Cardiac muscle cell (in vitro differentiated cells and primary cell): ENCODE measurements around the gene UBE2H. TPM values are rescaled to one million over a fixed set of nuclear protein-coding genes. Genes with fewer than 3 reads are reported as not detected.
"Not testable (repeated sequence)": the region's sequence is repeated elsewhere in the genome, so short reads cannot be mapped to it uniquely, and the experiment has no call there.

ENCODE experiments used
- DNase-seq, 2 donors: peaks; one replicate each; pipeline versions ENCODE4 v3.0.0 to v3.0.0-alpha.2; 2010 to 2017; ENCODE audit warnings: low read depth in 1 of 2, low spot score in 1 of 2
- H3K27ac ChIP-seq: fragments of 200-600 bp; sonication (generic); 2 replicates; pipeline ENCODE4 v1.5.1; 2016
- H3K27me3 ChIP-seq: fragments of 200-600 bp; sonication (generic); 2 replicates; pipeline ENCODE4 v1.6.0; 2016; ENCODE audit warnings: control low read depth
- H3K36me3 ChIP-seq: fragments of 200-600 bp; sonication (generic); 2 replicates; pipeline ENCODE4 v1.5.1; 2016; ENCODE audit warnings: control low read depth
- H3K4me1 ChIP-seq: fragments of 200-600 bp; sonication (generic); 2 replicates; pipeline ENCODE4 v1.8.1; 2017; ENCODE audit warnings: low read depth, mild to moderate bottlenecking, mixed run types
- H3K4me3 ChIP-seq: fragments of 200-600 bp; sonication (generic); 2 replicates; pipeline ENCODE4 v1.5.1; 2016; ENCODE audit warnings: mild to moderate bottlenecking
- H3K9me3 ChIP-seq: fragments of 200-600 bp; sonication (generic); 2 replicates; pipeline ENCODE4 v1.5.1; 2017; ENCODE audit warnings: low read depth, mild to moderate bottlenecking, control low read depth
- polyA plus RNA-seq: library from polyadenylated mRNA; unstranded; fragments of >200 nt; fragmentation: Nextera tagmentation; extraction: Ambion mirVana; gene quantifications from 2 replicates; pipeline ENCODE4 v1.2.1, GENCODE V29; 2016
- total RNA-seq: library from RNA; depleted of rRNA; stranded (reverse); fragments of >200 nt; gene quantifications from 2 replicates; pipeline ENCODE4 v1.2.3, GENCODE V29; 2016
- TF ChIP-seq, protein P1 (sequence below): IDR thresholded peaks from 2 replicates; pipeline ENCODE4 v1.5.1; 2012; ENCODE audit warnings: low read depth, mild to moderate bottlenecking, low read length

The UBE2H gene
- total and polyA plus RNA-seq, 2 experiments from 2014 or later, result 140 to 409 TPM

- Histone ChIP-seq H3K4me3 (no peak overlapping the region), H3K27ac (peak overlapping the region; percentile 79), H3K4me1 (peaks cover 62% of the 10 kb centered on the region), H3K27me3 (no peaks in the 10 kb centered on the region), H3K36me3 (no peaks in the 10 kb centered on the region), H3K9me3 (no peaks in the 10 kb centered on the region)
- DNase-seq, result peak in 1 of 2 donors; percentile 26
- TF ChIP-seq, protein P1, sequence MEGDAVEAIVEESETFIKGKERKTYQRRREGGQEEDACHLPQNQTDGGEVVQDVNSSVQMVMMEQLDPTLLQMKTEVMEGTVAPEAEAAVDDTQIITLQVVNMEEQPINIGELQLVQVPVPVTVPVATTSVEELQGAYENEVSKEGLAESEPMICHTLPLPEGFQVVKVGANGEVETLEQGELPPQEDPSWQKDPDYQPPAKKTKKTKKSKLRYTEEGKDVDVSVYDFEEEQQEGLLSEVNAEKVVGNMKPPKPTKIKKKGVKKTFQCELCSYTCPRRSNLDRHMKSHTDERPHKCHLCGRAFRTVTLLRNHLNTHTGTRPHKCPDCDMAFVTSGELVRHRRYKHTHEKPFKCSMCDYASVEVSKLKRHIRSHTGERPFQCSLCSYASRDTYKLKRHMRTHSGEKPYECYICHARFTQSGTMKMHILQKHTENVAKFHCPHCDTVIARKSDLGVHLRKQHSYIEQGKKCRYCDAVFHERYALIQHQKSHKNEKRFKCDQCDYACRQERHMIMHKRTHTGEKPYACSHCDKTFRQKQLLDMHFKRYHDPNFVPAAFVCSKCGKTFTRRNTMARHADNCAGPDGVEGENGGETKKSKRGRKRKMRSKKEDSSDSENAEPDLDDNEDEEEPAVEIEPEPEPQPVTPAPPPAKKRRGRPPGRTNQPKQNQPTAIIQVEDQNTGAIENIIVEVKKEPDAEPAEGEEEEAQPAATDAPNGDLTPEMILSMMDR, result no peak
Measured at GRCh38 chr7:129862682-129863081, 90.1 kb downstream of the UBE2H start.

DNA sequence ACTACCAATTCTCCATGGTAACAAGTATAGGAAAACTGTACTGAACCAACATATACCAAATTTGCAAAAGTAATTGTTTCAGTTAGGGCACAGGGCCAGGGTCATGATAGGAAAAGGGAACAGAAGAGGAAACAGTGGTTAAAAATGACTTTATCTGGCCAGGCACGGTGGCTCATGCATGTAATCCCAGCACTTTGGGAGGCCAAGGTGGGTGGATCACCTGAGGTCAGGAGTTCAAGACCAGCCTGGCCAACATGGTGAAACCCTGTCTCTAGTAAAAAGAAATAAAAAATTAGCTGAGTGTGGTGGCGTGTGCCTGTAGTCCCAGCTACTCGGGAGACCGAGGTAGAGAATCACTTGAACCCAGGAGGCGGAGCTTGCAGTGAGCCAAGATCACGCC lies 92.0 kb downstream of the UBE2H start:
- not testable (repeated sequence) for H3K27me3 ChIP-seq, H3K27ac ChIP-seq, DNase-seq, H3K4me3 ChIP-seq, H3K9me3 ChIP-seq, H3K36me3 ChIP-seq
- H3K4me1 ChIP-seq, result peaks cover 64% of the 10 kb centered on the region

DNA sequence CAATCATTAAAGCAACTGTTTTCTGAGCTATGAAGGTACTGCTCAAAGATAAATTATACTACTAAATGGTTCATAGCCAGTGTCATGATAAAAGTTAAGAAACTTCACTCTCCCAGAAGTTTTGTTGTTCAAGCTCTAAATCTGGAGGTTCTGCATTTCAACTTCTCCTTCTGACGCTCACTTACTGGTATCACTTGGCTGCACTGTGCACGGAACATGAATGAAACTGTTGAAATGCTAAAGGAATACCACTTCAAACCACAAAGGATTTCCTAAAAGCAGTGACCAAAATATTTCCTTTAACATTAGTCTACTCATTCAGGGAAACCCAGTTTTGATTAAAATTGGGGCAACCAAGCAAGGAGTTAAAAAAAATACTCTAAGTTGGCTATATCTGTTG lies 93.6 kb downstream of the UBE2H start:
- peaks cover 64% of the 10 kb centered on the region for H3K4me1 ChIP-seq
- TF ChIP-seq, protein P1, result no peak
- H3K27ac ChIP-seq, result peak overlapping the region; percentile 40

DNA sequence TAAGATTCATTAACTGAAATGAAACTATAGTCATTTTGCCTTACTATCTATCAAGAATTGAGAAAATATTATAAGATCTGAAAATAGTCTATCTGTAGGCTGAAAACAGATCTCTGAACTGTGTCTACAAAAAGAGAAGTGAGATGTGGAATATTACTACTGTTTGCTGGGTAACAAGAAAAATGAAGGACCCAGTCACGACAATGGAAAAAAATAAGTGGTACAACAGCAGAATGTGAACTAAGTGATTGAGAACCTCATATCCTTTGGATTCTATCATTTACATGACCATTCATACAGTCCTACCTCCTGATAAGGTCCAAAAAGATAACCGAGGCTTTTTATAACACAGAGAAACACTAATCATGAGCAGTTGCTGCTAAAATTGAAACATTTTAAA lies 94.3 kb downstream of the UBE2H start:
- no peaks in the 10 kb centered on the region for H3K27me3 ChIP-seq
- H3K4me3 ChIP-seq, result no peak overlapping the region
- H3K4me1 ChIP-seq, result peaks cover 63% of the 10 kb centered on the region
- DNase-seq, result no peak
- TF ChIP-seq, protein P1, result no peak
- H3K27ac ChIP-seq, result peak overlapping the region; percentile 40
- H3K9me3 ChIP-seq, result no peaks in the 10 kb centered on the region
- H3K36me3 ChIP-seq, result no peaks in the 10 kb centered on the region

More for the DNA sequence above, 93.6 kb downstream of the UBE2H start:
- no peak overlapping the region for H3K4me3 ChIP-seq
- DNase-seq, result peak; percentile 22 to 77
- H3K27me3 ChIP-seq, result no peaks in the 10 kb centered on the region
- H3K36me3 ChIP-seq, result no peaks in the 10 kb centered on the region
- H3K9me3 ChIP-seq, result no peaks in the 10 kb centered on the region

DNA sequence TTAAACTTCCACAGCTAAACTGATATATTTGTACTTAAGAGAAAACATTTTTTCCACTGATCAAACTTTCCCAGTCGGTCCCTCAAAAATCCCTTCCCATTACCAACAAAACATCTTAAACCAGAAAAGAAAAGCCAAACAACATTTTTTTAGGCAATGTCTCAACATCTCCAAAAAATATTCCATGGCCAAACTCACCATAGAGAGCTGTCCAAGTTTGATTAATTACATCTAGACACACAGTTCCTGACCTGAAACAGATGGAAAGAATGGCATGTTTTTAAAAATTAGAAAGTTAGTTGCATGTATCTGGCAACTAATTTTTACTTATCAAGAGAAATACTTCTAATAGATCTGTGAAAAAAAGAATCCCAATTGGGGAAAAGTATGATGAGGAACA lies 95.4 kb downstream of the UBE2H start:
- no peaks in the 10 kb centered on the region for H3K36me3 ChIP-seq
- TF ChIP-seq, protein P1, result no peak
- H3K27me3 ChIP-seq, result no peaks in the 10 kb centered on the region
- H3K9me3 ChIP-seq, result no peaks in the 10 kb centered on the region
- H3K4me3 ChIP-seq, result no peak overlapping the region
- no peak for DNase-seq
- peak overlapping the region; percentile 49 for H3K27ac ChIP-seq
- H3K4me1 ChIP-seq, result peaks cover 51% of the 10 kb centered on the region

DNA sequence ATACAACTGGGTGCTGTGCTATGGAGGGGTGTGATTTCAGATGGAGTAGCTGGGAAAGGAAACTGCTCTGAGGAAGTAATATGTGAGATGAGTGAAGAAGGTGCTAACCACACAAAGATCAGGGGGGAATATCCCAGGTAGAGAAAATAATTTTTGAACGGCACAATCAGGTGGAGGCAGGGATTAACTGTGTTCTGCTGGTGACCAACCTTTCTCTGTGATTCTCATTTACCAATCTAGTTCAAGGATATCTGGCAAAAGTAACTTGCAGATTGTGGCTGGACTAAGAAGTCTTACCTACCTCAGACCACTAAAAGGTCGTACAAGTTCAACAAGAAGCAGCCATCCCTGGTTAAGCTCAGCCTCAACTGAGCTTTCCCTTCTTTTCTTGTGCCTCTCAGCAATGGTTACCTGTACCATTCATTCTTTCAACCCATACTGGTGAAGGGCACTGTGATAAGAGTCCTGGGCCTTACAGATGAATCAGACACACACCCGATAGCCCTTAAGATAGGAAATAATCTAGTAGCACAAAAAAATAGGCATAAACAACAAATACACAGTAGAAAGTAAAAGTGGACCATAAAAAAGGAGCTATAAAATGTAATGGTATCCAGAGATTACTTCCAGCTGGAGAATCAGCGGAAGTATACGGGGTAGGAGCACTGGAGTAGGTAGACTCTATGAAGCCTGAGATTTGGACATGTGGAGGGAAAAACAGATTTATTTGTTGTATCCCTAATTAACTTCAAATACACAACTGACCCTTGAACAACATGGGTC lies 96.6 kb downstream of the UBE2H start:
- Histone ChIP-seq H3K27me3 (no peaks in the 10 kb centered on the region), H3K4me1 (peaks cover 39% of the 10 kb centered on the region), H3K9me3 (no peaks in the 10 kb centered on the region), H3K4me3 (no peak overlapping the region), H3K36me3 (no peaks in the 10 kb centered on the region), H3K27ac (peak overlapping the region; percentile 49)
- DNase-seq, result no peak
- TF ChIP-seq, protein P1, result no peak
